ENCODE data around the gene EHMT1.
"Not testable (repeated sequence)": the region's sequence is repeated elsewhere in the genome, so short reads cannot be mapped to it uniquely, and the experiment has no call there.

The EHMT1 gene

DNA sequence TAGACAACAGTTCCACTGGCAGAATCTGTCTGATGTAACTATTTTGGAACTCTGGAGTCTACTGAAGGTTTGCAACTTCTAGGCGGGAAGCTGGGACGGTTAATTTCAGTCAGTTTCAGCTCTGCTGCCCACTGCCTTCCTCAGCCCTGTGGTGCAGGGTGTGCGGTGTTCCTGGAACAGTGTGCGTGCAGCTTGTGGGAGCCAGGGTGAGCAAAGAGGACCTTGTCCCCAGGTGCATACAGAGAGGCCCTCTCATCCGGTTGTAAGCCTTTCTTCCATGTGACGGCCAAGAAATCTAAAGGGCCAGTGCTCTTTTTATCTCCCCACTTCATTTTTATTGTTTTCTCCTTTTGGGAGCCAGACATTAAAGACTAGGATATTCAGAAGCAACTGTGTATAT is 114.6 kb downstream of the EHMT1 start:
- DNase-seq (ENCODE audit: low spot score) (no peak), ATAC-seq (ENCODE audit: low read depth) (no peak)
- peaks cover 54% of the 10 kb centered on the region for H3K36me3 ChIP-seq (ENCODE audit: low read depth)
- peaks cover 5% of the 10 kb centered on the region for H3K9me3 ChIP-seq (ENCODE audit: severe bottlenecking)
- no peak overlapping the region for H3K4me3 ChIP-seq (ENCODE audit: severe bottlenecking)
- no peak overlapping the region for H3K27ac ChIP-seq (ENCODE audit: poor library complexity, severe bottlenecking)
- TF ChIP-seq, protein P1, sequence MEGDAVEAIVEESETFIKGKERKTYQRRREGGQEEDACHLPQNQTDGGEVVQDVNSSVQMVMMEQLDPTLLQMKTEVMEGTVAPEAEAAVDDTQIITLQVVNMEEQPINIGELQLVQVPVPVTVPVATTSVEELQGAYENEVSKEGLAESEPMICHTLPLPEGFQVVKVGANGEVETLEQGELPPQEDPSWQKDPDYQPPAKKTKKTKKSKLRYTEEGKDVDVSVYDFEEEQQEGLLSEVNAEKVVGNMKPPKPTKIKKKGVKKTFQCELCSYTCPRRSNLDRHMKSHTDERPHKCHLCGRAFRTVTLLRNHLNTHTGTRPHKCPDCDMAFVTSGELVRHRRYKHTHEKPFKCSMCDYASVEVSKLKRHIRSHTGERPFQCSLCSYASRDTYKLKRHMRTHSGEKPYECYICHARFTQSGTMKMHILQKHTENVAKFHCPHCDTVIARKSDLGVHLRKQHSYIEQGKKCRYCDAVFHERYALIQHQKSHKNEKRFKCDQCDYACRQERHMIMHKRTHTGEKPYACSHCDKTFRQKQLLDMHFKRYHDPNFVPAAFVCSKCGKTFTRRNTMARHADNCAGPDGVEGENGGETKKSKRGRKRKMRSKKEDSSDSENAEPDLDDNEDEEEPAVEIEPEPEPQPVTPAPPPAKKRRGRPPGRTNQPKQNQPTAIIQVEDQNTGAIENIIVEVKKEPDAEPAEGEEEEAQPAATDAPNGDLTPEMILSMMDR (IDR thresholded peaks at IDR 0.05; ENCODE audit: poor library complexity, severe bottlenecking), result no peak
- no peaks in the 10 kb centered on the region for H3K27me3 ChIP-seq (ENCODE audit: insufficient read depth, poor library complexity, severe bottlenecking)
- H3K4me1 ChIP-seq (ENCODE audit: insufficient read depth, poor library complexity, severe bottlenecking), result no peaks in the 10 kb centered on the region

DNA sequence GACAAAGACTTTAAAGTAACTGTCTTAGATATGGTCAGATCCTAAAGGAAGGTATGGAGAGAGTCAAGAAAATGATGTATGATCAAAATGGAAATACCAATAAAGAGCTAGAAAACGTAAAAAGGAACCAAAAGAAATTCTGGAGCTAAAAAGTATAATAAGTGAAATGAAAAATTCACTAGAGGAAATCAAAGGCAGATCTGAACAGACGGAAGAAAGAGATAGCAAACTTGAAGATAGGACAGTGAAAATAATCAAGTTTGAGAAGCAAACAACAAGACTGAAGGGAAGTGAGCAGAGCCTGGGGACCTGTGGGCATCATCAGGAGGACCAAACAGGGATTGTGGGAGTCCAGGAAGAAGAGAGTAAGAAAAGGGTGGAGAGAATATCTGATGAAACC is 115.4 kb downstream of the EHMT1 start:
- Histone ChIP-seq H3K4me3 (ENCODE audit: severe bottlenecking) (no peak overlapping the region), H3K27ac (ENCODE audit: poor library complexity, severe bottlenecking) (no peak overlapping the region), H3K27me3 (ENCODE audit: insufficient read depth, poor library complexity, severe bottlenecking) (no peaks in the 10 kb centered on the region), H3K36me3 (ENCODE audit: low read depth) (peaks cover 52% of the 10 kb centered on the region), H3K9me3 (ENCODE audit: severe bottlenecking) (peaks cover 5% of the 10 kb centered on the region), H3K4me1 (ENCODE audit: insufficient read depth, poor library complexity, severe bottlenecking) (no peaks in the 10 kb centered on the region)
- DNase-seq (ENCODE audit: low spot score) (no peak), ATAC-seq (ENCODE audit: low read depth) (no peak)
- TF ChIP-seq, protein P1 (IDR thresholded peaks at IDR 0.05; ENCODE audit: poor library complexity, severe bottlenecking), result no peak

DNA sequence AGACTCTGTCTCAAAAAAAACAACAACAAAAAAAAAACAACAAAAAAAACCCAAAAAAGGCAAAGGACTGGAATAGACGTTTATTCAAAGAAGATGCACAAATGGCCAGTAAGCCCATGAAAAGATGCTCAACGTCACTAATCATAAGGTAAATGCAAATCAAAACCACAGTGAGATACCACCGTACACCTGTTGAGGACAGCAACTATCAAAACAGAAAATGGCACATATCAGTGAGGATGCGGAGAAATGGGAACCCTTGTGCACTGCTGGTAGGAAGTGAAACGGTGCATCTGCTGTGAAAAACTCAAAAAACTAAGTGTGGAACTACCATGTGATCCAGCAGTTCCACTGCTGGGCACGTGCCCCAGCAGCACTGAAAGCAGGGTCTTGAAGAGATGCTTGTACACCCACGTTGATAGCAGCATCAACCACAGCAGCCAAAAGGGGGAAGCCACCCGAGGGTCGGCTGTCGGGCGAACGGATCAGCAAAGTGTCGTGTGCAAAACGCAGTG is 119.4 kb downstream of the EHMT1 start:
- H3K4me3 ChIP-seq (ENCODE audit: severe bottlenecking); H3K27me3 ChIP-seq (ENCODE audit: insufficient read depth, poor library complexity, severe bottlenecking); H3K27ac ChIP-seq (ENCODE audit: poor library complexity, severe bottlenecking); DNase-seq (ENCODE audit: low spot score); H3K9me3 ChIP-seq (ENCODE audit: severe bottlenecking); H3K4me1 ChIP-seq (ENCODE audit: insufficient read depth, poor library complexity, severe bottlenecking); ATAC-seq (ENCODE audit: low read depth): not testable (repeated sequence)
- peaks cover 33% of the 10 kb centered on the region for H3K36me3 ChIP-seq (ENCODE audit: low read depth)

DNA sequence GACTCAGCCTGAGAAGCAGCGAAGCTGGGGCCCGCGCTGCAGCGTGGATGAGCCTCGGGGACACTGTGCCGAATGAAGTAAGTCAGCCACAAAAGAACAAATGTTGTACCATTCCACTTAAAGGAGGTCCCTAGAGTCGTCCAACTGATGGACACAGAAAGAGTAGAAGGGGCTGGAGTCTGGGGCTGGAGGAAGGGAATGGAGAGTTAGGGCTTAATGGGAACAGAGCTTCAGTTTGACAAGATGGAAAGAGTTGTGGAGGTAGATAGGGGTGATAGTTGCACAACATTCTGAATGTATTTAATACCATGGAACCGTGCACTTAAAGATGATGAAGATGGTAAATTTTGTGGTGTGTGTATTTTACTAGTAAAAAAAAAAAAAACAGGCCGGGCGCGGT is 119.9 kb downstream of the EHMT1 start:
- H3K27ac ChIP-seq (ENCODE audit: poor library complexity, severe bottlenecking), result no peak overlapping the region
- no peak for DNase-seq (ENCODE audit: low spot score)
- H3K4me1 ChIP-seq (ENCODE audit: insufficient read depth, poor library complexity, severe bottlenecking), result no peaks in the 10 kb centered on the region
- TF ChIP-seq, protein P1 (IDR thresholded peaks at IDR 0.05; ENCODE audit: poor library complexity, severe bottlenecking), result no peak
- peaks cover 5% of the 10 kb centered on the region for H3K9me3 ChIP-seq (ENCODE audit: severe bottlenecking)
- no peak for ATAC-seq (ENCODE audit: low read depth)
- H3K36me3 ChIP-seq (ENCODE audit: low read depth), result peaks cover 30% of the 10 kb centered on the region
- H3K4me3 ChIP-seq (ENCODE audit: severe bottlenecking), result no peak overlapping the region
- H3K27me3 ChIP-seq (ENCODE audit: insufficient read depth, poor library complexity, severe bottlenecking), result no peaks in the 10 kb centered on the region

DNA sequence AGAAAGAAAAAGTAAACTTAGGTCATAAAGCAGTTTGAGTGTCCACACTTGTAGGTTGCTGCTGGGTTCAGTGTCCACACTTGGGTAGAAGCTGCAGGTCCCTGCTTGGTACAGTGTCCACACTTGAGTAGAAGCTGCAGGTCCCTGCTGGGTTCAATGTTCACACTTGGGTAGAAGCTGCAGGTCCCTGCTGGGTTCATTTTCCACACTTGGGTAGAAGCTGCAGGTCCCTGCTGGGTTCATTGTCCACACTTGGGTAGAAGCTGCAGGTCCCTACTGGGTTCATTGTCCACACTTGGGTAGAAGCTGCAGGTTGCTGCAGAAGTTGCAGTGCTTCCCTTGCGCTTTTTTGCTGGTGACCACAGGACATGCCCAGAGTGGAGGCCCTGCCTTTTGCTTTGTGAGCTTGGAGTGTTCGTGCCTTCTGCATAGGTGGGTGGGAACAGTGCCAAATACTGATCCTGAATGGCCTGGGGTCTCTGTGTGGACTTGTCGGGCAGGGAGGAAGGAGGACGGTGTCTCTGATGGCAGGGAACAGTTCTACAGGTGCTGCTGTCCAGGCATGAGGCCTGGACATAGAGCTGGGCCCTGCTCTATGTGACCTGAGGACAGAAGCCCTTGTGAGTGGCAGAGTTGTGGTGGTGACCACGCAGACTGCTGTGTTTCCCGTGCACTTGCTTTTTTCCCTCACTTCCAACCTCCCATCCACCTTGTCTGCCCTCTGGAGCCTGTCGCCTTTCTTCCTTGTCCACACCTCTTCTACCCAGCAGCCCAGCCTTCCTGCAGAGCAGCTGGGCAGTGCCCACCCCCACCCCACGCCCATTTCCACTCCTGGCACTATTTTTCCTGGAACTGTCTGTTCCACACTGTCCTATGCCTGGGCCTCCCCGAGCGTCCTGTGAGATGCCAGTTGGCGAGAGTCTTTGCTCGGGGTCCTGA is 120.8 kb downstream of the EHMT1 start:
- DNase-seq (ENCODE audit: low spot score) (no peak), ATAC-seq (ENCODE audit: low read depth) (no peak)
- Histone ChIP-seq H3K36me3 (ENCODE audit: low read depth) (peaks cover 30% of the 10 kb centered on the region), H3K27ac (ENCODE audit: poor library complexity, severe bottlenecking) (no peak overlapping the region), H3K4me3 (ENCODE audit: severe bottlenecking) (no peak overlapping the region), H3K27me3 (ENCODE audit: insufficient read depth, poor library complexity, severe bottlenecking) (no peaks in the 10 kb centered on the region), H3K4me1 (ENCODE audit: insufficient read depth, poor library complexity, severe bottlenecking) (no peaks in the 10 kb centered on the region), H3K9me3 (ENCODE audit: severe bottlenecking) (no peaks in the 10 kb centered on the region)
- TF ChIP-seq, protein P1 (IDR thresholded peaks at IDR 0.05; ENCODE audit: poor library complexity, severe bottlenecking), result no peak

All from RWPE2 (cell line).